Measurements from ENCODE around the gene SMC3.

DNA sequence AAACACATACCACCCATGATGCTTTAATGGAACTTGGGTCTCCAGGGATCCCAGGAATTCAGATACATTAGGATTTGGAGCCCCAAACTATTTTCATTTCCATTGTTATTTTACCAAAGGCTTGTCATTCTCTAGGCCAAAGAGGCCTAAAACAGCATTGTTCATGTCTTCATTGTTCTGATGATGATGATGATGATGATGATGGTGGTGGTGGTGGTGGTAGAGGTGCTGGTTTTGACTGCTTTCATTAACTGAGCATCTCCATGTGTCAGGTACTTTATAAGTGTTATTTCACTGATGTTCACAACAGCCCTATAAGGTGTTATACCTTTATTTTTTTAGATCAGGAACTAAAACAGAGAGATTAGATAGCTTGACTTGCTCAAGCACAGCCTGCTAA lies 64.4 kb downstream of the SMC3 start:
- TF ChIP-seq, protein P1, sequence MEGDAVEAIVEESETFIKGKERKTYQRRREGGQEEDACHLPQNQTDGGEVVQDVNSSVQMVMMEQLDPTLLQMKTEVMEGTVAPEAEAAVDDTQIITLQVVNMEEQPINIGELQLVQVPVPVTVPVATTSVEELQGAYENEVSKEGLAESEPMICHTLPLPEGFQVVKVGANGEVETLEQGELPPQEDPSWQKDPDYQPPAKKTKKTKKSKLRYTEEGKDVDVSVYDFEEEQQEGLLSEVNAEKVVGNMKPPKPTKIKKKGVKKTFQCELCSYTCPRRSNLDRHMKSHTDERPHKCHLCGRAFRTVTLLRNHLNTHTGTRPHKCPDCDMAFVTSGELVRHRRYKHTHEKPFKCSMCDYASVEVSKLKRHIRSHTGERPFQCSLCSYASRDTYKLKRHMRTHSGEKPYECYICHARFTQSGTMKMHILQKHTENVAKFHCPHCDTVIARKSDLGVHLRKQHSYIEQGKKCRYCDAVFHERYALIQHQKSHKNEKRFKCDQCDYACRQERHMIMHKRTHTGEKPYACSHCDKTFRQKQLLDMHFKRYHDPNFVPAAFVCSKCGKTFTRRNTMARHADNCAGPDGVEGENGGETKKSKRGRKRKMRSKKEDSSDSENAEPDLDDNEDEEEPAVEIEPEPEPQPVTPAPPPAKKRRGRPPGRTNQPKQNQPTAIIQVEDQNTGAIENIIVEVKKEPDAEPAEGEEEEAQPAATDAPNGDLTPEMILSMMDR (conservative IDR thresholded peaks at IDR 0.05; ENCODE audit: low read depth, low read length) = no peak
- TF ChIP-seq POLR2A (IDR thresholded peaks at IDR 0.05; ENCODE audit: low read depth, low read length) = no peak
- no peak for TF ChIP-seq RCOR1 (IDR thresholded peaks at IDR 0.05; ENCODE audit: insufficient replicate concordance, low read length)
- TF ChIP-seq MAZ (IDR thresholded peaks at IDR 0.05; ENCODE audit: borderline replicate concordance, low read depth, low read length) = no peak
- no peak for TF ChIP-seq USF2 (IDR thresholded peaks at IDR 0.05; ENCODE audit: low read depth, low read length)
- no peak for TF ChIP-seq CEBPB (IDR thresholded peaks at IDR 0.05; ENCODE audit: low read depth, low read length)
- TF ChIP-seq MXI1 (IDR thresholded peaks at IDR 0.05; ENCODE audit: borderline replicate concordance, low read depth, low read length) = no peak
- TF ChIP-seq BHLHE40 (IDR thresholded peaks at IDR 0.05; ENCODE audit: low read depth, low read length) = no peak
- no peak for TF ChIP-seq FOS (IDR thresholded peaks at IDR 0.05; ENCODE audit: low read depth, low read length)
- TF ChIP-seq SMC3 (IDR thresholded peaks at IDR 0.05; ENCODE audit: low read depth, low read length) = no peak
- TF ChIP-seq ELK1 (IDR thresholded peaks at IDR 0.05; ENCODE audit: borderline replicate concordance, low read depth, low read length) = no peak
- TF ChIP-seq MAFK (IDR thresholded peaks at IDR 0.05; ENCODE audit: low read depth, low read length) = no peak
